Adrenal gland (tissue), 5 donors: ENCODE measurements around the gene LPCAT1.

Source experiments
- CTCF ChIP-seq, 6 experiments: fragments of 450-650 bp in 4 of 6; fragments of 200-600 bp in 2 of 6; sonication (generic) in 1 of 6; IDR thresholded peaks; 1 replicate in 5 of 6; 2 replicates in 1 of 6; pipeline versions ENCODE4 v1.5.1 to v1.8.0; 2016 to 2021; ENCODE audit warnings: antibody characterized with exemption in 6 of 6, mild to moderate bottlenecking in 2 of 6, moderate library complexity in 1 of 6
- POLR2A ChIP-seq, 2 donors: fragments of 450-650 bp; IDR thresholded peaks; one replicate each; pipeline ENCODE4 v1.6.1; 2017; ENCODE audit warnings: antibody characterized with exemption in 2 of 2, mild to moderate bottlenecking in 2 of 2, moderate library complexity in 1 of 2
- donor health status: DM: no; HTN: no; CAD: no.

DNA sequence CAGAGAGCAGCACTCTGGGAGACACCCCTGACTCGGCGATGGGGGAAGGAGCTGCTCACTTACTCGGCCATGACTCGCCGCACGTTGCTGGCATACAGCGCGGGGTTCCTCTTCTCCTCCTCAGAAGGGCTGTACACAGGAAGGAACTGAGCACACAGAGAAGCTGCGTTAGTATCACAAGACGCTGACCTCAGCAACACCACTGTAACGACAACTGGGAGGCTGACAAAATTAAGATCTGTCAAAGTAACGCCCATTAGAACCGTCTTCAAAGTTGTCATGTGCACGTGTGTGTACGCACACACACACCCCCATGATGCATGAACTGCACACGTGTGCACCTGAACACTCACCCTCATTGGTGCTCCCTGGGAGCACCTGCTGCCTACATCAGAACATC lies 46.4 kb downstream of the LPCAT1 start:
- TF ChIP-seq POLR2A (IDR thresholded peaks at IDR 0.05) (no peak), CTCF (IDR thresholded peaks at IDR 0.05) (no peak)
